ENCODE results near the gene PLOD3. TPM values are rescaled to one million over a fixed set of nuclear protein-coding genes. Genes with fewer than 3 reads are reported as not detected.

Gene PLOD3
- total RNA-seq, 1 donor from 2014 or later, result 165 TPM

- Histone ChIP-seq H3K27ac (no peak overlapping the region), H3K36me3 (peaks cover 19 to 28% of the 10 kb centered on the region in 2 donors), H3K4me1 (no peaks in the 10 kb centered on the region), H3K4me3 (no peak overlapping the region), H3K9me3 (no peaks in the 10 kb centered on the region), H3K27me3 (no peaks in the 10 kb centered on the region)
- TF ChIP-seq, protein P1, sequence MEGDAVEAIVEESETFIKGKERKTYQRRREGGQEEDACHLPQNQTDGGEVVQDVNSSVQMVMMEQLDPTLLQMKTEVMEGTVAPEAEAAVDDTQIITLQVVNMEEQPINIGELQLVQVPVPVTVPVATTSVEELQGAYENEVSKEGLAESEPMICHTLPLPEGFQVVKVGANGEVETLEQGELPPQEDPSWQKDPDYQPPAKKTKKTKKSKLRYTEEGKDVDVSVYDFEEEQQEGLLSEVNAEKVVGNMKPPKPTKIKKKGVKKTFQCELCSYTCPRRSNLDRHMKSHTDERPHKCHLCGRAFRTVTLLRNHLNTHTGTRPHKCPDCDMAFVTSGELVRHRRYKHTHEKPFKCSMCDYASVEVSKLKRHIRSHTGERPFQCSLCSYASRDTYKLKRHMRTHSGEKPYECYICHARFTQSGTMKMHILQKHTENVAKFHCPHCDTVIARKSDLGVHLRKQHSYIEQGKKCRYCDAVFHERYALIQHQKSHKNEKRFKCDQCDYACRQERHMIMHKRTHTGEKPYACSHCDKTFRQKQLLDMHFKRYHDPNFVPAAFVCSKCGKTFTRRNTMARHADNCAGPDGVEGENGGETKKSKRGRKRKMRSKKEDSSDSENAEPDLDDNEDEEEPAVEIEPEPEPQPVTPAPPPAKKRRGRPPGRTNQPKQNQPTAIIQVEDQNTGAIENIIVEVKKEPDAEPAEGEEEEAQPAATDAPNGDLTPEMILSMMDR (IDR thresholded peaks at IDR 0.05), result no peak
- no peak for DNase-seq (ENCODE audit: low spot score in 2 of 2)
- intact Hi-C loops (cut with DNase I), result no loop called here
Measured at GRCh38 chr7:101231644-101232043, 14.3 kb upstream of the PLOD3 start.

DNA sequence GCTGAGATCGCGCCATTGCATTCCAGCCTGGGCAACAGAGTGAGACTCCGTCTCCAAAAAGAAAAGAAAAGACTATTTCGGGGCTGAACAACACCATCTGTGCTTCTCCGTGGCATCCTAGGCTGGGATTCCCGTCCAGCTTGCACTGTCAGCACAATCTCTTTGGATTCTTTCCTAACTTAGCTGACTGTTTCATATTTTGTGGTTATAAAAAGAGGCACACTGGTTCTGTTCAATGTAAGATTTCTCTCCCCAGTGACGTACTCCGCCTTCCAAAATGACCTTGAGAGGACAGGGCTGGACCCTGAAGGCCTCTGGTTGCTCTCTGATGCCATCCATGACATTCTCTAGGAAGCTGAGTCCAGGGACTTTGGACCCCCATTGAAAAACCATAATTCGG lies 9.3 kb upstream of the PLOD3 start:
- Histone ChIP-seq H3K27me3 (no peaks in the 10 kb centered on the region), H3K27ac (no peak overlapping the region), H3K4me1 (no peaks in the 10 kb centered on the region), H3K36me3 (peaks cover 47 to 59% of the 10 kb centered on the region in 2 donors), H3K9me3 (no peaks in the 10 kb centered on the region), H3K4me3 (no peak overlapping the region)
- no peak for DNase-seq (ENCODE audit: low spot score in 2 of 2)
- intact Hi-C loops (cut with DNase I), result no loop called here
- TF ChIP-seq, protein P1 (IDR thresholded peaks at IDR 0.05), result no peak

DNA sequence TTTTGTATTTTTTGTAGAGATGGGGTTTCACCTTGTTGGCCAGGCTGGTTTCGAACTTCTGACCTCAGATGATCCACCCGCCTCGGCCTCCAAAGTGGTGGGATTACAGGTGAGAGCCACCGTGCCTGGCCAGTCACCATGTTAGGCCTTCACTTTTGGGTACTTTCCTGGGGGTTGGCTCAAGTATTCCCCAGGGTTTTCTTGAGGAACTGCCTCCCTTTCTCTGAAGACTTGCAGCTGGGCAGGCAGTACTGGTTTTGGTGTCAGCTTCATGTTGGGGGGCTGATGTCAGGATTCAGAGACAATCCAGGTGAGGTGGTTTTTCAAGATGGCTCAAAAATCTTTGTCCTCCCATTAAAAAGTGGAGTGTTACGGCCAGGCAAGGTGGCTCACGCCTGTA lies 8.3 kb upstream of the PLOD3 start:
- DNase-seq (ENCODE audit: low spot score in 2 of 2), result no peak
- peaks cover 47 to 59% of the 10 kb centered on the region in 2 donors for H3K36me3 ChIP-seq
- H3K27ac ChIP-seq, result no peak overlapping the region
- TF ChIP-seq, protein P1 (IDR thresholded peaks at IDR 0.05), result no peak
- H3K27me3 ChIP-seq, result no peaks in the 10 kb centered on the region
- no peaks in the 10 kb centered on the region for H3K9me3 ChIP-seq
- no peaks in the 10 kb centered on the region for H3K4me1 ChIP-seq
- intact Hi-C loops (cut with DNase I), result no loop called here
- H3K4me3 ChIP-seq, result no peak overlapping the region

DNA sequence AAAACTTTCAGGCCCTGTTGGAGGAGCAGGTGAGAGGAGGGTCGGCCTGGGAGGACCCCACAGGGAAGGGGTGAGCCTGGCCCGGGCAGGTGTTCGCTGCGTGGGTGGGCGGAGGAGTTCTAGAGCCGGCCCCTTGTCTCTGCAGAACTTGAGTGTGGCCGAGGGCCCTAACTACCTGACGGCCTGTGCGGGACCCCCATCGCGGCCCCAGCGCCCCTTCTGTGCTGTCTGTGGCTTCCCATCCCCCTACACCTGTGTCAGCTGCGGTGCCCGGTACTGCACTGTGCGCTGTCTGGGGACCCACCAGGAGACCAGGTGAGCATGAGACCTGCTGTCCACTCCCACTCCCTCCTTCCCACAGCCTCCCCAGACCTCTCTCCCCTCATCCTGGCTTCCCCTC lies 6.1 kb upstream of the PLOD3 start:
- intact Hi-C loops (cut with DNase I), result no loop called here
- H3K27ac ChIP-seq, result no peak overlapping the region
- TF ChIP-seq, protein P1 (IDR thresholded peaks at IDR 0.05), result no peak
- DNase-seq (ENCODE audit: low spot score in 2 of 2), result no peak
- no peak overlapping the region for H3K4me3 ChIP-seq
- no peaks in the 10 kb centered on the region for H3K9me3 ChIP-seq
- no peaks in the 10 kb centered on the region for H3K27me3 ChIP-seq
- H3K4me1 ChIP-seq, result peaks cover 4 to 7% of the 10 kb centered on the region in 2 donors
- H3K36me3 ChIP-seq, result peaks cover 35 to 51% of the 10 kb centered on the region in 2 donors

DNA sequence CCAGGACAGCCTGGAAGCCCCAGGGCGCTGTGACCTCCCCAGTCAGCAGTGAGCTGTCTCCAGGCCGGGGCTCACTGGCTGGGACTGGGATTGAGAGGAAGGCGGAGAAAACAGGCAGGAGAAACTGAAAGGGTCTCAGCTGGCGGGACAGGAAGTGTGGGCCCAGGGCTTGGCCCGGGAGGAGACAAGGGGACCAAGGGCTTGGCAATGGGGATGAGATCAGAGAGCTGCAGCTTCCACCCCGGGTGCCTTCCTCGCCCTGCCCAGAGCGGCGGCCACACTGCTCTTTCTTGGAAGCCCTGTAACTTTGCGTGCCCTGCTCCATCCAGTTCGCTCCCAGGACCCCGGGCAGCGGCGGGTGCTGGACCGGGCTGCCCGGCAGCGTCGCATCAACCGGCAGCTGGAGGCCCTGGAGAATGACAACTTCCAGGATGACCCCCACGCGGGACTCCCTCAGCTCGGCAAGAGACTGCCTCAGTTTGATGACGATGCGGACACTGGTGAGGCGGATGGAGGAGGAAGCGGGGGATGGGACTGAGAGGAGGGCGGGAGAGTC lies 5.0 kb upstream of the PLOD3 start:
- Histone ChIP-seq H3K27me3 (no peaks in the 10 kb centered on the region), H3K36me3 (peaks cover 34 to 41% of the 10 kb centered on the region in 2 donors)
- DNase-seq (ENCODE audit: low spot score in 2 of 2), result no peak

More for the DNA sequence above, 5.0 kb upstream of the PLOD3 start:
- Histone ChIP-seq H3K4me1 (peaks cover 4 to 10% of the 10 kb centered on the region in 2 donors), H3K4me3 (no peak overlapping the region), H3K9me3 (no peaks in the 10 kb centered on the region), H3K27ac (no peak overlapping the region)
- TF ChIP-seq, protein P1 (IDR thresholded peaks at IDR 0.05), result no peak
- intact Hi-C loops (cut with DNase I), result no loop called here

All from ascending aorta (tissue), 2 donors.